ENCODE measurements around the gene TDRD1.
A peak's percentile ranks its signal among the peaks of the same experiment; 100 is the strongest.
"Not testable (repeated sequence)": the region's sequence is repeated elsewhere in the genome, so short reads cannot be mapped to it uniquely, and the experiment has no call there.

TDRD1 gene, protein sequence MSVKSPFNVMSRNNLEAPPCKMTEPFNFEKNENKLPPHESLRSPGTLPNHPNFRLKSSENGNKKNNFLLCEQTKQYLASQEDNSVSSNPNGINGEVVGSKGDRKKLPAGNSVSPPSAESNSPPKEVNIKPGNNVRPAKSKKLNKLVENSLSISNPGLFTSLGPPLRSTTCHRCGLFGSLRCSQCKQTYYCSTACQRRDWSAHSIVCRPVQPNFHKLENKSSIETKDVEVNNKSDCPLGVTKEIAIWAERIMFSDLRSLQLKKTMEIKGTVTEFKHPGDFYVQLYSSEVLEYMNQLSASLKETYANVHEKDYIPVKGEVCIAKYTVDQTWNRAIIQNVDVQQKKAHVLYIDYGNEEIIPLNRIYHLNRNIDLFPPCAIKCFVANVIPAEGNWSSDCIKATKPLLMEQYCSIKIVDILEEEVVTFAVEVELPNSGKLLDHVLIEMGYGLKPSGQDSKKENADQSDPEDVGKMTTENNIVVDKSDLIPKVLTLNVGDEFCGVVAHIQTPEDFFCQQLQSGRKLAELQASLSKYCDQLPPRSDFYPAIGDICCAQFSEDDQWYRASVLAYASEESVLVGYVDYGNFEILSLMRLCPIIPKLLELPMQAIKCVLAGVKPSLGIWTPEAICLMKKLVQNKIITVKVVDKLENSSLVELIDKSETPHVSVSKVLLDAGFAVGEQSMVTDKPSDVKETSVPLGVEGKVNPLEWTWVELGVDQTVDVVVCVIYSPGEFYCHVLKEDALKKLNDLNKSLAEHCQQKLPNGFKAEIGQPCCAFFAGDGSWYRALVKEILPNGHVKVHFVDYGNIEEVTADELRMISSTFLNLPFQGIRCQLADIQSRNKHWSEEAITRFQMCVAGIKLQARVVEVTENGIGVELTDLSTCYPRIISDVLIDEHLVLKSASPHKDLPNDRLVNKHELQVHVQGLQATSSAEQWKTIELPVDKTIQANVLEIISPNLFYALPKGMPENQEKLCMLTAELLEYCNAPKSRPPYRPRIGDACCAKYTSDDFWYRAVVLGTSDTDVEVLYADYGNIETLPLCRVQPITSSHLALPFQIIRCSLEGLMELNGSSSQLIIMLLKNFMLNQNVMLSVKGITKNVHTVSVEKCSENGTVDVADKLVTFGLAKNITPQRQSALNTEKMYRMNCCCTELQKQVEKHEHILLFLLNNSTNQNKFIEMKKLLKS

DNA sequence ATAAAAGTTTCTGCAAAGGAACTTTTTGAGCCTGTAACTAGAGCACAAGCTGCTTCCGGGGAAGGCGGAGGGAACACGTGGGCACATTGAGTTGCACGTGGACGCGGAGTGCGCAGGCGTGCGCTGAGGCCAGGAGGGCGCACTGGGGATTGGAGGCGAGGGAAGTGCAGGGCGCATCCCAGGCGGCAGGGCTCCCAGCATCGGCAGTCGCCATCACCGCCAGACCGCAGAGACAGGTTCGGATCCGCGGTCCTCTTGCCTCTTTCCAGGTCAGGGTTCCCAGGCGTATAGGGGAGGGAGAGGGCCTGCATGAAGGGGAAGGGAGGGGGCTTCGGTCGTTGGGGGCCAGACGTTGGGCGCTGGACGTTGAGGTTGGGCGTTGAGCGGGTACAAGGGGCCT lies at the start of gene TDRD1:
Gene TDRD1 (plus strand): TSS at position 206 of the 400 bp plus-strand sequence. CDS start 8,479 bp downstream, outside the sequence.
- DNase-seq (ENCODE audit: low spot score): no peak

- DNase-seq (ENCODE audit: low spot score): no peak
Measured at GRCh38 chr10:114131094-114131493, 48.1 kb upstream of the TDRD1 start.

DNA sequence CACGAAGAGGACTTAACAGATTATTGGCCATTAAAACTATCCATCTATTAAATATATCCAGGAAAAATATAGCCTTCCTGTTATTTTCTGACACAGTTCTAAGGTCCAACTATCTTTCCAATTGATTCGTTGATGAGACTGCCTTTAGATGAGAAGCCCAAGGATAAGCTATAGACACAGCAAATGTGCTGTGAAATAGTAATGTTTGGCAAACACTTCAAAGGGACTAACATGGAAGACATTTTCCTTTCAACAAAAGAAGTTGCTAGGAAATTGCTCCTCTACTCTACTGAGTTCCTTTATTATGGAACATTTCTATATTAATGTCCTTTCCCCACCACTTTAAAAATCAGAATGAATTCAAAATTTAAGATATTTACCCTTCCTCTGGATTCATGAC lies 43.7 kb upstream of the TDRD1 start:
- DNase-seq (ENCODE audit: low spot score): no peak

GRCh38 chr10:114138581-114138980 lies 40.6 kb upstream of the TDRD1 start:
- no peak for DNase-seq (ENCODE audit: low spot score)

DNA sequence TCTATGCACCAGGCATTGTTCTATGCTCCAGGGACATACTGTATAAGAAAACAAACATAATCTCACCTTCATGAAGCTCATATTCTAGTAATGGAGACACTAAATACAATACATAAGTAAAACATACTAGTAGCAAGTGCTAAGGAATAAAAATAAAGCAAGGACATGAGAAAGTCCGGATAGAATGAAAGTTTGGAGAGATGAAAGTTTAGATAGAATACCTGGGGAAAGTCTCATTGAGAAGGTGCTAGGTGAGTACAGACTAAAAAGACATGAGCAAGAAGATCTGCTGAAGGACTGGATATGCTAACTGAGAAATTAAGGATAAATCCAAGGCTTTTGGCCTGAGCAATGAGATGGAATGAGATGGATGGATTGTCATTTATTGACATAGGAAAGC lies 39.1 kb upstream of the TDRD1 start:
- DNase-seq (ENCODE audit: low spot score): no peak

DNA sequence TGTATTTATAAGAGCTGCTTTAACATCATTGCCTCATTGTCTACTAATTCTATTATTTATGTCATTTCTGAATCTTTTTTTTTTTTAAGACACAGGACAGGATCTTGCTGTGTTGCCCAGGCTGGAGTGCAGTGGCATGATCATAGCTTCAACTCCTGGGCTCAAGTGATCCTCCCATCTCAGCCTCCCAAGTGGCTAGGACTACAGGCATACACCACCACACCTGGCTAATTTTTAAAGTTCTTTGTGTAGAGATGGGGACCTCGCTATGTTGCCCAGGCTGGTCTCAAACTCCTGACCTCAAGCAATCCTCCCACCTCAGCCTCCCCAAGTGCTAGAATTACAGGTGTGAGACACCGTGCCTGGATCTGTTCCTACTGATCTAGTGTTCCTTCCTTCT lies 38.3 kb upstream of the TDRD1 start:
- not testable (repeated sequence) for DNase-seq (ENCODE audit: low spot score)

DNA sequence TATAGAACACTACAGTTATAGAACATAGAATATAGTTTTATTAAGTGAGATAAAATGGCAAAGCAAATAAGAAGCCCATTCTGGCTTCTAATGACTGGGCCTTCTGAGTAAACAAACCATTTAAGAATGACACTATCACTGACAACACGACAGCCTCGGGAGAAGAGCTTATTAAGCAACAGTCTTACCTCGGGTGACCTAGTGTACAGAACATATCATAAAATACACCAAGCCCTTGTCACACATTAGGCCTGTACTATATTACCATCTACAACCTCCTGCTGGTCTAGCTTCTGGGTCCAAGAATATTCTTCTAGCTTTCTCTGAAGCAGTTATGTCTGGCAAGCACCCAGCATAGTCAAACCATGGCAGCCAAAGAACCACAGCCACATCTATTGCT lies 37.1 kb upstream of the TDRD1 start:
- no peak for DNase-seq (ENCODE audit: low spot score)

DNA sequence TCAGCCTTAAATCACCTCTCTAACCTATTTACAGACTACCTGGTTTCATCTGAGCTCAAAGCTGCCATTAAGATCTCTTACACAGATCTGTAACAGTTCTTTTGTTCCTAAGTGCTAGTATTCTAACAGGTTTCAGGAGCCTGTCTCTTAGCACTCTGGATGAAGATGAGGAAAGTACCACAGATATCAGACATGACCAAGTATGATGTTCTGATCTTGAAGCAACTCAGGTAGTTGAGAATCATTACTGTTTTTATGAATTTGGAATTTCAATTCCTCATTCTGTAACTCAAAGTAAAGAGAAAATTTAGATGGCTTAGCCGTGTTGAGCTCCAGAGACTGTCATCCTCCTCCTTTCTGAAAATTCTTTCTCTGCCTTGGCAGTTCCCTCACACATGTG lies 36.0 kb upstream of the TDRD1 start:
- DNase-seq (ENCODE audit: low spot score): no peak

DNA sequence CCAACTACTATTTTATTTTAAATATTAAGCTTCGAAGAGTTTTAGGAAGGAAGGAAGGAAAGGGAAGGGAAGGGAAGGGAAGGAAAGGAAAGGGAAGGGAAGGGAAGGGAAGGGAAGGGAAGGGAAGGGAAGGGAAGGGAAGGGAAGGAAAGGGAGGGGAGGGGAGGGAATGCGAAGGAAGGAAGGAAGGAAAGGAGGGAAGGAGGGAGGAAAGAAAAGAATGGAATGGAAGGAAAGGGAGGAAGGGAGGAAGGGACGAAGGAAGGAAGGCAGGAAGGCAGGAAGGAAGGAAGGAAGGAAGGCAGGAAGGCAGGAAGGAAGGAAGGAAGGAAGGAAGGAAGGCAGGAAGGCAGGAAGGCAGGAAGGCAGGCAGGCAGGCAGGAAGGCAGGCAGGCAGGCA lies 29.7 kb upstream of the TDRD1 start:
- DNase-seq (ENCODE audit: low spot score): not testable (repeated sequence)

DNA sequence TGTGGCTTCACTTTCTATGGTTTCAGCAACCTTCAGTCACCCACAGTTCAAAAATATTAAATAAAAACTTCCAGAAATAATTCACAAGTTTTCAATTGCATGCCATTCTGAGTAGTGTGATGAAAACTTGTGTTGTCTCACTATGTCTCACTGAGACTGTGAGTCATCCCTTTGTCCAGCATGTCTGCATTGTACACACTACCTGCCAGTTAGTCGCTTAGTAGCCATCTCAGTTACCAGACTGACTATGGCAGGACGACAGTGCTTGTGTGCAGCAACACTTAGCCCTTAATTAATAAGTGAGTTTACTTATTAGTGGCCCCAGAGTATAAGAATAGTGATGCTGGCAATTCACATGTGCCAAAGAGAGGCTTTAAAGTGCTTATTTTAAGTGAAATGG lies 27.7 kb upstream of the TDRD1 start:
- peak; percentile 93 for DNase-seq (ENCODE audit: low spot score)

- no peak for DNase-seq (ENCODE audit: low spot score)
Measured at GRCh38 chr10:114151892-114152291, 27.3 kb upstream of the TDRD1 start.

DNA sequence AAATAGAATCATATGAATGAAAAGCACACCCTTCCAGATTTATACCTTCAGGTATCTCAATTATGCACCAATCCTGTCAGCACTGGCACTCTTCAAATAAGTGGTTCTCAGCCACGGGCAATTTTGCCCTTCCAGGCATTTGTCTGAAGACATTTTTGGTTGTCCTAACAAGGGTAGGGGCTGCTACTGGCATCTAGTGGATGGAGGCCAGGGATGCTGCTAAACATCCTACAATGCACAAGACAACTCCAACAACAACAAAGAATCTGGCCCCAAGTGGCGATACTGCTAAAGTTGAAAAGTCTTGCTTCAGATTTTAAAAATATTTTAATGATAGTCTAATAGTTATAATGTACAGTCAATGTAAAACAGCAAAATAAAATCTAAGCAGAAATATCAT lies 21.2 kb upstream of the TDRD1 start:
- no peak for DNase-seq (ENCODE audit: low spot score)

DNA sequence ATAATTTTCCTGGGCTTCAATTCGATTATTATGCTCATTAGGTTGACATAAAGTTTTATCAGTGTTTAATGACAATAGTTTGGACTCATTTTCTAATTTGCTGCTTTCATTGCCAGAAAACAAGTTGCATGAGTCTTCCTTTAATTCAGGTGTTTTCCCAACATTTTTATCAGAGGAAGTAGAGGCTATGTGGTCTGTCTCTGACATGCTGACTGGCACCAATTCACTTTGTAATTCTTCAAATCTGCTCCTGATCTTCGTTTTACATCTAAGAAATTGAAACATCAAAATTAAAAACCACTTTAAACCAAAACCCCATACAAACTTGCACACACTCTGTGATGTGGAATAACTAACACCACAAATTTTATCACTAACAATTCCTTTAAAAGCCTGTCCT lies 16.1 kb upstream of the TDRD1 start:
- peak; percentile 15 for DNase-seq (ENCODE audit: low spot score)

- no peak for DNase-seq (ENCODE audit: low spot score)
Measured at GRCh38 chr10:114166043-114166442, 13.1 kb upstream of the TDRD1 start.

DNA sequence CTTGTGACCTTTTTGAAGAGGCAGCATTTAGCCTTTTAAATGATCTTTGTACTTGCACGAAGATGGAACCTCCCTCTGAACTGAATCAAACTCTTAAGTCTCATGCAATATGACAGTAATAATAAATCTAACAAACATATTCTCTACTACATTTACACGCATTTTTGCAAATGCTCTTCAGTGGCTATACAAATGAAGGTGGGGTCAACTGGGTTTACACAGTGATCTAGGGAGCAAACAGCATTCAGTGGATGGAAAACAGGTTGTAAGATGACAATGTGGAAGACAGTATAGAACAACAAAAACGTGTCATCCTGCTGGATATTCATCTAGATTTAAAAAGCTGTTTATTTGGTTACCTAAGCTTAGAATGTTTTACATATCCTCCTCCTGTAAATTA lies 12.7 kb upstream of the TDRD1 start:
- DNase-seq (ENCODE audit: low spot score): no peak

DNA sequence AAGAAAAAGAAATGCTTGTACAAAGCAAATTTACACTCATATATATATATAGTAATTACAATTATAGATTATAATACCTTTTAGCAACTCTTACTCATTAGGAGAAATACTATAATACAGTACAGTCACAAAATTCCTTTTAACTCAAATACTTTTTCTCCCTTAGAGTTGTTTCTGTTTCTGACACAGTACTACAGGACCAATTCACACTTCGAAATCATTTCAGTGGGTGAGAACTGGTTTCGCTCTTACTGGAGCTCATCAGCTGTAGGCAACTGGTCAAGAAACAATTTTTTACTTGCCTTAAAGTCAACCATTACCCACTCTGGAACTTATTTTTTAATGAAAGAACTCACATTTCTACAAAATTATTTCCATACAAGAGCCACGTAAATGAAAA lies 11.2 kb upstream of the TDRD1 start:
- no peak for DNase-seq (ENCODE audit: low spot score)

- DNase-seq (ENCODE audit: low spot score): no peak
Measured at GRCh38 chr10:114168450-114169009, 10.6 kb upstream of the TDRD1 start.

GRCh38 chr10:114172216-114172615 lies 6.9 kb upstream of the TDRD1 start:
- peak; percentile 66 for DNase-seq (ENCODE audit: low spot score)

DNA sequence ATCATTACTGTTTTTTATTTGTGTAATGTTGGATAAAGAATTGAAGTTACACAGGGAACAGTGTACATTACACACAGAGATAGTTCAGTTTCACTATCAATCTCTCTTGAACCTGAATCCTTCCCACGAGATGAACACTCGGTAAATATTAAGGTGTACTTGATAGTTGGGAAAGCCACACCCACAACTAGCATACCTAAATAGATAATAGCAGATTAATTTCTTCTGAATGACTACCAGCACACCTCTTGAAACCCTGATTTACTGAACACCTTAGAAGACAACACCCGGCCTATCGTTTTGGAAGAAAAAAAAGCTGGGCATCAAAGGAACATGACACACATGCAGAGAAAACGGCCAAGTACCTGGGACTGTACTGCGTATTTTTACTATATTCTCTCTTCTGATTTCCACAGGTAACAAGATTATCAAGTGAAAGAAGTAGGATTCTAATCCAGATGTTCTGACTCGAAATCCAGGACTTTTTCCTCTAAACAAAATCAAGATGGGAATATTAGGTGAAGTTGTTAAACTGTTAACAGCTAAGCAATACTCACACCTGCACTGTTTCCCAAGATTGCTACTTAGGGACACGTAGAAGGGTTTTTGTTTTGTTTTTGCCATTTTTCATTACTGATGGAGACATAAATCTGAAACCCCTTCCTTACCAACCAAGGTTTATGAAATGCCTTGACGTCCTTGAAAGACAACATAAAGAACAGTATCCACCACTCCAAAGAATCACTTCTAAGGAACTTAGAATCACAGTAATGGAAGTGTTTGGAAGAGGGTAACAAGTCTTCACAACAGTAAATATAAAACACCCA lies 6.2 kb upstream of the TDRD1 start:
- peak; percentile 33 for DNase-seq (ENCODE audit: low spot score)

DNA sequence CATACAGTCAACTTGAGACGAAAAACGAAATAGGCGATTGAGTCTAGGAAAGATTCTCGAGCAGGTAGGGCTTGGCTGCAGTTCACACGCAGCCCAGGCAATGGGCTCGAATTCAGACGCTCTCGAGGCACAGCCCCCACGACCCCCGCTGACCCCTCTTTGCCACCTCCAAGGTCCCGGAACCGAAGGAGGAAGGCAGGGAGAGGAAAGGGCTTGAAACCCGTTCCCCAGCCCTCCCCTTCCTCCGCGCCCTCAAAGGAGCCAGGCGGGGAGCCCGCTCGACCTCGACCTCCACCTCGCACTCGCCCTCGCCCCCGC lies 5.6 kb upstream of the TDRD1 start:
- DNase-seq (ENCODE audit: low spot score): no peak

DNA sequence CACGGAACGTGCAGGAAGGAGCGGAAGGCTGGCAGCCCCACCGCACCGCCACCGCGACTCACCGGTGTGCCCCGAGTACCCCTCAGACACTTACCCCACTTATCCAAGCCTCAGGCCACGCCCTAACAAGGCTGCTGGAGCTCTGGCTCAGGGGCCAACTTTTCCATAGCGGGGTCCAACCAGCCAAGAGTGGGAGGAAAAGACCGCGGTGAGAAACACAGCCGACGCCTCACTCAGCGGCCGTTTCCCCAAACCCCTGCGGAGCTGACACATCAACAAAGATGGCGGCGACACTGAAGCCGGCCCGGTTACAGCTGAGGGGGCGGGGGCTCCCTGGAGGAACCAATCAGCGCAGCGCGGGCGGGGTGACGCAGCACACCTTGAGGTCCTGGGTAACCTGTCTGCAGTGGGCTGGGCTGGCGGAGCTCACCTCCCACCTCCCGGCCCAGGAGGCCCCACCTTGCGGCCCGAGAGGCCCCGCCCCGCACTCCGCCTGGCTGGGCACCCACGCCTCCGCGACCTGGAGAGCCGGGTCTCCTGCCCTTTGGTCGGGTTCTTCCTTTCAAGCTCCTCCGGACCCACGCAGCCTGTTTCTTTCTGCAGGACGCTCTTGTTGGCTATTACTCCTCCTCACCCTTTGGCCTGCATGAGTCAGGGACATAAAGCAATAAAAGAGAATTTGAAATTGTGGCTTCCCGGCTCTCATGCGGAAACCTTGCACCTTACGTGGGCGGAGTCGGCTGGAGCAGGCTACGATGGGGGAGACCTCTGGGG lies 5.0 kb upstream of the TDRD1 start, which contains the start of gene CCDC186:
Gene CCDC186 (minus strand): TSS at position 283 of the 774 bp plus-strand sequence. CDS start 10,935 bp downstream, outside the sequence.
- DNase-seq (ENCODE audit: low spot score): peak; percentile 98

Data from kidney tubule cell (primary cell).